Measurements from ENCODE around the gene ERCC1.

DNA sequence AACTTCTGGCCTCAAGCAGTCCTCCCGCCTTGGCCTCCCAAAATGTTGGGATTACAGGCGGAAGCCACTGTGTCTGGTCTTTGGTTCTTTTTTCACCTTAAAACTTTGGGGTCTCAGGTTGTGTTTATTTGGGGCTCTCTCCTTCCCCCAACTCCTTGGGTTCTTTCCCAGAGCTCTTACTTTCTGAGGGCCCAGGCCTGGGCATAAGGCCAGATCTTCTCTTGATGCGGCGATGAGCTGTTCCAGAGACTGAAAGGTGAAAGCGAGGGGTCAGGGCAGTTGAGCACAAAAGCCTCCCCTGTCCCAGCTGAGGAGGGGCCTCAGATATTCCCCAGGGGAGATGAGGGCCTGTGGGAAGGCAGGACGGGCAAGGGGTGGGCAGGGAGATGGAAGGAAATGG lies 10.2 kb downstream of the ERCC1 start:
- TF ChIP-seq EZH2 (IDR thresholded peaks at IDR 0.05; ENCODE audit: borderline replicate concordance, insufficient read depth, low read length, poor library complexity, severe bottlenecking) (no peak), POLR2AphosphoS5 (IDR thresholded peaks at IDR 0.05) (no peak), CTCF (IDR thresholded peaks at IDR 0.05; ENCODE audit: poor library complexity, severe bottlenecking) (no peak), EP300 (conservative IDR thresholded peaks at IDR 0.05; ENCODE audit: poor library complexity, severe bottlenecking) (no peak), TAF1 (IDR thresholded peaks at IDR 0.05; ENCODE audit: low read depth) (no peak), SMC3 (conservative IDR thresholded peaks at IDR 0.05; ENCODE audit: poor library complexity) (no peak), RAD21 (conservative IDR thresholded peaks at IDR 0.05) (no peak)
- TF ChIP-seq, protein P1, sequence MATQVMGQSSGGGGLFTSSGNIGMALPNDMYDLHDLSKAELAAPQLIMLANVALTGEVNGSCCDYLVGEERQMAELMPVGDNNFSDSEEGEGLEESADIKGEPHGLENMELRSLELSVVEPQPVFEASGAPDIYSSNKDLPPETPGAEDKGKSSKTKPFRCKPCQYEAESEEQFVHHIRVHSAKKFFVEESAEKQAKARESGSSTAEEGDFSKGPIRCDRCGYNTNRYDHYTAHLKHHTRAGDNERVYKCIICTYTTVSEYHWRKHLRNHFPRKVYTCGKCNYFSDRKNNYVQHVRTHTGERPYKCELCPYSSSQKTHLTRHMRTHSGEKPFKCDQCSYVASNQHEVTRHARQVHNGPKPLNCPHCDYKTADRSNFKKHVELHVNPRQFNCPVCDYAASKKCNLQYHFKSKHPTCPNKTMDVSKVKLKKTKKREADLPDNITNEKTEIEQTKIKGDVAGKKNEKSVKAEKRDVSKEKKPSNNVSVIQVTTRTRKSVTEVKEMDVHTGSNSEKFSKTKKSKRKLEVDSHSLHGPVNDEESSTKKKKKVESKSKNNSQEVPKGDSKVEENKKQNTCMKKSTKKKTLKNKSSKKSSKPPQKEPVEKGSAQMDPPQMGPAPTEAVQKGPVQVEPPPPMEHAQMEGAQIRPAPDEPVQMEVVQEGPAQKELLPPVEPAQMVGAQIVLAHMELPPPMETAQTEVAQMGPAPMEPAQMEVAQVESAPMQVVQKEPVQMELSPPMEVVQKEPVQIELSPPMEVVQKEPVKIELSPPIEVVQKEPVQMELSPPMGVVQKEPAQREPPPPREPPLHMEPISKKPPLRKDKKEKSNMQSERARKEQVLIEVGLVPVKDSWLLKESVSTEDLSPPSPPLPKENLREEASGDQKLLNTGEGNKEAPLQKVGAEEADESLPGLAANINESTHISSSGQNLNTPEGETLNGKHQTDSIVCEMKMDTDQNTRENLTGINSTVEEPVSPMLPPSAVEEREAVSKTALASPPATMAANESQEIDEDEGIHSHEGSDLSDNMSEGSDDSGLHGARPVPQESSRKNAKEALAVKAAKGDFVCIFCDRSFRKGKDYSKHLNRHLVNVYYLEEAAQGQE (IDR thresholded peaks at IDR 0.05; ENCODE audit: borderline replicate concordance): no peak

Measured in neural cell (in vitro differentiated cells).